GM12892 (cell line): ENCODE data around the gene STAU1.

Experiments
- POLR2A ChIP-seq: IDR thresholded peaks from 2 replicates; pipeline ENCODE4 v1.6.1; 2011; ENCODE audit warnings: low read depth, low read length, control low read depth
- POLR2AphosphoS5 ChIP-seq: IDR thresholded peaks from 2 replicates; pipeline ENCODE4 v1.6.1; 2011; ENCODE audit warnings: low read depth, low read length, control low read depth
- TAF1 ChIP-seq: IDR thresholded peaks from 2 replicates; pipeline ENCODE4 v1.6.1; 2011; ENCODE audit warnings: low read depth, mild to moderate bottlenecking, control low read depth, low read length, borderline replicate concordance

- no peak for TF ChIP-seq POLR2AphosphoS5
- no peak for TF ChIP-seq TAF1
- no peak for TF ChIP-seq POLR2A
Measured at GRCh38 chr20:49103647-49104364, 84.3 kb downstream of the STAU1 start.
